Stimulated activated naive CD8-positive, alpha-beta T cell treated with anti-CD3 and anti-CD28 coated beads, Interleukin-15, Interleukin-2, amounts not matched to agents 100 ng/mL and 50 ng/mL, for 24 hours (primary cell): ENCODE results near the gene P4HA2.
"Not testable (repeated sequence)": the region's sequence is repeated elsewhere in the genome, so short reads cannot be mapped to it uniquely, and the experiment has no call there.

ENCODE experiments used
- H3K27ac Mint-ChIP-seq: one replicate; pipeline ENCODE4 v1.8.0; 2021; ENCODE audit warnings: mild to moderate bottlenecking, mixed read lengths
- H3K27me3 Mint-ChIP-seq: one replicate; pipeline ENCODE4 v1.8.0; 2021; ENCODE audit warnings: mixed read lengths
- H3K36me3 Mint-ChIP-seq: one replicate; pipeline ENCODE4 v1.8.0; 2021; ENCODE audit warnings: low read depth, mixed read lengths
- H3K4me1 Mint-ChIP-seq: one replicate; pipeline ENCODE4 v1.8.0; 2021; ENCODE audit warnings: low read depth, mixed read lengths
- H3K4me3 Mint-ChIP-seq: one replicate; pipeline ENCODE4 v1.8.0; 2021; ENCODE audit warnings: mild to moderate bottlenecking, mixed read lengths
- H3K9me3 Mint-ChIP-seq: one replicate; pipeline ENCODE4 v1.8.0; 2021; ENCODE audit warnings: mixed read lengths

The P4HA2 gene

DNA sequence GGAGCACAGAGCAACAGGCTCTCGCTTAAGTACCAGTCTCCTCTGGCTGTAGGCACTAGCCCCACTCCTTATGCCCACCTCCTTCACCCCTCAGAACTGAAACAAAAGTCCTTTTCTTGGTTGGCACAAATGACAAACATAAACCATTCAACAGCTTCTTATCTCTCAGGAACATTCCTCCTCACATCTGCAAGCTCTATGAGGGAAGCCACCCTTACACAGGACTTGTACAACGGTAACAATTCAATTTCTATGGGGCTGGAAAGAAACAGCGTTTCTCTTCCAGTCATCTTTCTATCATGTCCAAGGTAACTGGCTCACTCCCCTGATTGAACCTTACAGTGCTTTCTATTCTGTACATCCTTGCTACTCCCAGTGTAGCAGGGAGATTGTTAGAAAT is 80.0 kb downstream of the P4HA2 start:
- no peak overlapping the region for H3K4me3 Mint-ChIP-seq
- H3K27me3 Mint-ChIP-seq = peaks cover 56% of the 10 kb centered on the region
- H3K4me1 Mint-ChIP-seq = peaks cover 6% of the 10 kb centered on the region
- H3K27ac Mint-ChIP-seq = no peak overlapping the region
- peaks cover 4% of the 10 kb centered on the region for H3K36me3 Mint-ChIP-seq
- H3K9me3 Mint-ChIP-seq = peaks cover 28% of the 10 kb centered on the region

DNA sequence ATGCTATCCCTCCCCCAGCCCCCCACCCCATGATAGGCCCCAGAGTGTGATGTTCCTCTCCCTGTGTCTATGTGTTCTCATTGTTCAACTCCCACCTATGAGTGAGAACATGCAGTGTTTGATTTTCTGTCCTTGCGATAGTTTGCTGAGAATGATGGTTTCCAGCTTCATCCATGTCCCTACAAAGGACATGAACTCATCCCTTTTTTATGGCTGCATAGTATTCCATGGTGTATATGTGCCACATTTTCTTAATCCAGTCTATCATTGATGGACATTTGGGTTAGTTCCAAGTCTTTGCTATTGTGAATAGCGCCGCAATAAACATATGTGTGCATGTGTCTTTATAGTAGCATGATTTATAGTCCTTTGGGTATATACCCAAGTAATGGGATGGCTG is 82.3 kb downstream of the P4HA2 start:
- H3K27ac Mint-ChIP-seq, H3K4me1 Mint-ChIP-seq, H3K4me3 Mint-ChIP-seq, H3K36me3 Mint-ChIP-seq: not testable (repeated sequence)
- peaks cover 57% of the 10 kb centered on the region for H3K27me3 Mint-ChIP-seq
- peaks cover 32% of the 10 kb centered on the region for H3K9me3 Mint-ChIP-seq

DNA sequence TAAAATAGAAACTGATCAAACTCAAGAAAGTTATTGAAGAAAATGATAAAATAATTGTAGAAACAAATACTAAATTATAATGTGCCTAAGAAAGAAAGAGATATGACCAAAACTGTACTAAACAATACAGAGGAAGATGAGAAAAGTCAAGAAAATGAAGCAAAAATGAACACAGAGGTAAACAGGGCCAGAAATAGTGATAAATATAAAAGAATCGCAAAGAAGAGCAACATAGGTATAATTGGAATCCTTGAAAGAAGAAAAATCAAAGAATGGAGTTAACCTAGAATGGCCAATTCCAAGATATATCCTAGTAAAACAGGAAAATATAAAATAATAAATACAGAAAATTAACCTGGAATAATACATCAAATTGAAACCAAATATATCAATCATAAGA is 84.5 kb downstream of the P4HA2 start:
- Mint-ChIP-seq H3K27ac (no peak overlapping the region), H3K9me3 (peaks cover 47% of the 10 kb centered on the region), H3K27me3 (peaks cover 65% of the 10 kb centered on the region), H3K36me3 (peaks cover 17% of the 10 kb centered on the region), H3K4me3 (no peak overlapping the region), H3K4me1 (peaks cover 6% of the 10 kb centered on the region)

DNA sequence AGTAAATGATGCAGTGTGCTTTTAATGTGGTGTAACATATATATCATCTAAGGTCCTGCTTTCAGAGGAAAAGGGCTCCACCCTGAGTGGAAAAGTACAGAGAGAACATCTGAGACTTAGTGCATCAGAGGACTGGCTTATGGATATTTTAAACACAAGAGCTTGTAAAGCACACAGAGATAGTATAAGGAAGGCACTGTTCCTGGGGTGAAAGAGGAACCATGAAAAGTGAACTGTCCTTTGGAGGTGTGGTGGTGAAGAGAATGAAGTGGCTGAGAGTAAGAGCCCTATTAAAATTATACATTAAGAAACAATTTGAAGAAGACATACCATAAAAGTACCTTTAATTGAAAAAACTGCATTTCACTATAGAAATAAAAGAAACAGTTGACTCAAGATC is 85.2 kb downstream of the P4HA2 start:
- Mint-ChIP-seq H3K27ac (no peak overlapping the region), H3K27me3 (peaks cover 61% of the 10 kb centered on the region), H3K9me3 (peaks cover 47% of the 10 kb centered on the region), H3K4me3 (no peak overlapping the region), H3K4me1 (peaks cover 2% of the 10 kb centered on the region), H3K36me3 (peaks cover 17% of the 10 kb centered on the region)
